HG03565 (cell line): ENCODE results near the gene E2F7.
A peak's percentile ranks its signal among the peaks of the same experiment; 100 is the strongest.

Experiments used
- ATAC-seq: cut with Tn5 transposase; IDR thresholded peaks from one replicate; pipeline ENCODE4 v1.9.1; 2021; ENCODE audit warnings: mild to moderate bottlenecking, moderate library complexity; ENCODE audit not compliant: unreplicated experiment

Gene E2F7

GRCh38 chr12:77062846-77063461 lies 2.4 kb downstream of the E2F7 start:
- peak; percentile 45 for ATAC-seq

- ATAC-seq, result no peak
Measured at GRCh38 chr12:77062396-77062795, 3.0 kb downstream of the E2F7 start.

GRCh38 chr12:77060883-77061240 lies 4.5 kb downstream of the E2F7 start:
- peak; percentile 25 for ATAC-seq

GRCh38 chr12:77060136-77060882 lies 5.1 kb downstream of the E2F7 start:
- peak; percentile 57 for ATAC-seq

- ATAC-seq, result no peak
Measured at GRCh38 chr12:77058740-77059139, 6.6 kb downstream of the E2F7 start.

- no peak for ATAC-seq
Measured at GRCh38 chr12:77054851-77055250, 10.5 kb downstream of the E2F7 start.

GRCh38 chr12:77053259-77053658 lies 12.1 kb downstream of the E2F7 start:
- ATAC-seq, result no peak

GRCh38 chr12:77049767-77050353 lies 15.5 kb downstream of the E2F7 start:
- ATAC-seq, result peak; percentile 99

GRCh38 chr12:77047341-77048109 lies 17.8 kb downstream of the E2F7 start:
- no peak for ATAC-seq

GRCh38 chr12:77046468-77046867 lies 18.9 kb downstream of the E2F7 start:
- no peak for ATAC-seq

GRCh38 chr12:77045183-77045582 lies 20.2 kb downstream of the E2F7 start:
- no peak for ATAC-seq

- ATAC-seq, result no peak
Measured at GRCh38 chr12:77044721-77045120, 20.6 kb downstream of the E2F7 start.

- ATAC-seq, result peak; percentile 49
Measured at GRCh38 chr12:77042833-77043232, 22.5 kb downstream of the E2F7 start.

- no peak for ATAC-seq
Measured at GRCh38 chr12:77040231-77040630, 25.1 kb downstream of the E2F7 start.

- no peak for ATAC-seq
Measured at GRCh38 chr12:77035226-77035625, 30.1 kb downstream of the E2F7 start.

- ATAC-seq, result no peak
Measured at GRCh38 chr12:77033658-77034536, 31.5 kb downstream of the E2F7 start.

GRCh38 chr12:77032406-77032805 lies 33.0 kb downstream of the E2F7 start:
- ATAC-seq, result no peak

- no peak for ATAC-seq
Measured at GRCh38 chr12:77031745-77032144, 33.6 kb downstream of the E2F7 start.

- no peak for ATAC-seq
Measured at GRCh38 chr12:77025782-77026314, 39.5 kb downstream of the E2F7 start.

- ATAC-seq, result no peak
Measured at GRCh38 chr12:77023501-77023900, 41.9 kb downstream of the E2F7 start.
